BE2C (cell line): ENCODE results near the gene OR10J5.

Experiments used
- DNase-seq: peaks from one replicate; pipeline ENCODE4 v3.0.0-alpha.2; 2020
- H3K27me3 ChIP-seq: fragments of 250-450 bp; sonication (Bioruptor Pico); 2 replicates; pipeline ENCODE4 v1.5.1; 2020; ENCODE audit warnings: mild to moderate bottlenecking
- H3K36me3 ChIP-seq: fragments of 250-450 bp; sonication (Bioruptor Pico); 2 replicates; pipeline ENCODE4 v1.5.1; 2020; ENCODE audit warnings: mild to moderate bottlenecking
- H3K4me1 ChIP-seq: fragments of 250-450 bp; sonication (Bioruptor Pico); 2 replicates; pipeline ENCODE4 v1.5.1; 2020
- H3K4me3 ChIP-seq: 2 replicates; pipeline ENCODE4 v1.5.1; 2011; ENCODE audit warnings: low read depth, low read length
- H3K9me3 ChIP-seq: fragments of 250-450 bp; sonication (Bioruptor Pico); 2 replicates; pipeline ENCODE4 v1.5.1; 2020
- CTCF ChIP-seq: IDR thresholded peaks from 2 replicates; pipeline ENCODE4 v1.5.1; 2012; ENCODE audit warnings: mild to moderate bottlenecking, low read depth, low read length

Gene OR10J5

GRCh38 chr1:159493354-159493753, 42.5 kb downstream of the OR10J5 start:
- DNase-seq, result no peak
- no peak for TF ChIP-seq CTCF
- no peak overlapping the region for H3K4me3 ChIP-seq
- no peaks in the 10 kb centered on the region for H3K27me3 ChIP-seq
- no peaks in the 10 kb centered on the region for H3K9me3 ChIP-seq
- H3K36me3 ChIP-seq, result no peaks in the 10 kb centered on the region
- H3K4me1 ChIP-seq, result no peaks in the 10 kb centered on the region

GRCh38 chr1:159492575-159493323, 43.1 kb downstream of the OR10J5 start:
- no peaks in the 10 kb centered on the region for H3K4me1 ChIP-seq
- H3K9me3 ChIP-seq, result no peaks in the 10 kb centered on the region
- H3K36me3 ChIP-seq, result no peaks in the 10 kb centered on the region
- no peak overlapping the region for H3K4me3 ChIP-seq
- H3K27me3 ChIP-seq, result no peaks in the 10 kb centered on the region
- TF ChIP-seq CTCF, result no peak
- no peak for DNase-seq
